GM23338 (cell line): ENCODE results near the gene COL4A5. TPM values are rescaled to one million over a fixed set of nuclear protein-coding genes. Genes with fewer than 3 reads are reported as not detected.

Experiments
- ATAC-seq: fragments of 200-7000 bp; cut with Tn5 transposase; 3 replicates; pipeline ENCODE4 v1.9.1; 2020
- DNase-seq: peaks from one replicate; pipeline ENCODE4 v3.0.0-alpha.2; 2015; ENCODE audit warnings: low spot score
- H2AFZ ChIP-seq: fragments of 200-600 bp; sonication (generic); 2 replicates; pipeline ENCODE4 v1.8.0; 2016; ENCODE audit warnings: antibody characterized with exemption, mild to moderate bottlenecking, moderate library complexity
- H3F3A ChIP-seq: fragments of 200-600 bp; sonication (generic); replicated peaks from 2 replicates; pipeline ENCODE4 v1.8.0; 2017; ENCODE audit warnings: antibody characterized with exemption, mixed run types, low read depth
- H3K27ac ChIP-seq: fragments of 200-600 bp; sonication (generic); 2 replicates; pipeline ENCODE4 v1.6.1; 2016; ENCODE audit warnings: low read depth
- H3K27me3 ChIP-seq: fragments of 200-600 bp; sonication (generic); 2 replicates; pipeline ENCODE4 v1.8.0; 2016; ENCODE audit warnings: mild to moderate bottlenecking, mixed run types, moderate library complexity; ENCODE audit not compliant: insufficient read depth
- H3K36me3 ChIP-seq: fragments of 200-600 bp; sonication (generic); 2 replicates; pipeline ENCODE4 v1.8.0; 2016; ENCODE audit warnings: mild to moderate bottlenecking; ENCODE audit not compliant: insufficient read depth
- H3K4me1 ChIP-seq: fragments of 200-600 bp; sonication (generic); 2 replicates; pipeline ENCODE4 v1.8.0; 2016; ENCODE audit warnings: mild to moderate bottlenecking, moderate library complexity; ENCODE audit not compliant: insufficient read depth
- H3K4me2 ChIP-seq: fragments of 200-600 bp; sonication (generic); 2 replicates; pipeline ENCODE4 v1.7.1; 2017; ENCODE audit warnings: mixed run types
- H3K4me3 ChIP-seq: fragments of 200-600 bp; sonication (generic); 2 replicates; pipeline ENCODE4 v1.6.1; 2016; ENCODE audit warnings: mixed run types
- H3K79me2 ChIP-seq: fragments of 200-600 bp; sonication (generic); replicated peaks from 2 replicates; pipeline ENCODE4 v1.8.0; 2017; ENCODE audit warnings: mild to moderate bottlenecking; ENCODE audit not compliant: insufficient read depth
- H3K9me2 ChIP-seq: fragments of 200-600 bp; sonication (generic); 2 replicates; pipeline ENCODE4 v1.8.0; 2017; ENCODE audit not compliant: insufficient read depth
- H4K20me1 ChIP-seq: fragments of 200-600 bp; sonication (generic); replicated peaks from 2 replicates; pipeline ENCODE4 v1.8.0; 2017; ENCODE audit warnings: mild to moderate bottlenecking; ENCODE audit not compliant: insufficient read depth
- H3K27ac Mint-ChIP-seq: 2 replicates; pipeline ENCODE4 v1.8.0; 2020; ENCODE audit warnings: inconsistent platforms, mild to moderate bottlenecking, moderate library complexity, mixed read lengths
- H3K27me3 Mint-ChIP-seq: 3 replicates; pipeline ENCODE4 v1.8.0; 2022; ENCODE audit warnings: low read depth, mild to moderate bottlenecking, moderate library complexity, mixed read lengths, inconsistent platforms; ENCODE audit not compliant: insufficient read depth, poor library complexity
- H3K36me3 Mint-ChIP-seq: 3 replicates; pipeline ENCODE4 v1.8.0; 2021; ENCODE audit warnings: low read depth, mild to moderate bottlenecking, inconsistent platforms, moderate library complexity, mixed read lengths
- H3K4me1 Mint-ChIP-seq: 3 replicates; pipeline ENCODE4 v1.8.0; 2020; ENCODE audit warnings: mild to moderate bottlenecking, inconsistent platforms, mixed read lengths
- H3K4me3 Mint-ChIP-seq: 3 replicates; pipeline ENCODE4 v1.8.0; 2021; ENCODE audit warnings: moderate library complexity, mild to moderate bottlenecking, inconsistent platforms, mixed read lengths
- H3K9me3 Mint-ChIP-seq: 3 replicates; pipeline ENCODE4 v1.8.0; 2020; ENCODE audit warnings: moderate library complexity, mild to moderate bottlenecking, inconsistent platforms, mixed read lengths
- CREB1 ChIP-seq: fragments of 250-450 bp; sonication (Bioruptor Pico); IDR thresholded peaks from 2 replicates; pipeline ENCODE4 v1.5.0; 2020; ENCODE audit warnings: low read depth, mild to moderate bottlenecking, moderate library complexity
- EZH2 ChIP-seq: fragments of 200-600 bp; sonication (generic); IDR thresholded peaks from one replicate; pipeline ENCODE4 v1.8.0; 2017; ENCODE audit warnings: antibody characterized with exemption, mild to moderate bottlenecking, low read depth; ENCODE audit not compliant: unreplicated experiment
- EZH2phosphoT487 ChIP-seq: fragments of 200-600 bp; sonication (generic); IDR thresholded peaks from one replicate; pipeline ENCODE4 v1.8.1; 2018; ENCODE audit warnings: antibody characterized with exemption; ENCODE audit not compliant: unreplicated experiment
- JUNB ChIP-seq: IDR thresholded peaks from one replicate; pipeline ENCODE4 v1.6.1; 2016; ENCODE audit warnings: antibody characterized with exemption; ENCODE audit not compliant: unreplicated experiment
- NANOG ChIP-seq: IDR thresholded peaks from 2 replicates; pipeline ENCODE4 v1.6.1; 2016; ENCODE audit warnings: antibody characterized with exemption, borderline replicate concordance
- ZNF114 ChIP-seq: fragments of 250-450 bp; sonication (Bioruptor Pico); IDR thresholded peaks from 2 replicates; pipeline ENCODE4 v1.5.0; 2020; ENCODE audit warnings: mild to moderate bottlenecking, moderate library complexity
- ZNF331 ChIP-seq: fragments of 250-450 bp; sonication (Bioruptor Pico); IDR thresholded peaks from 2 replicates; pipeline ENCODE4 v1.5.0; 2020; ENCODE audit warnings: low read depth, mild to moderate bottlenecking, moderate library complexity
- polyA plus RNA-seq: library from polyadenylated mRNA; unstranded; fragments of >200 nt; fragmentation: Nextera tagmentation; extraction: Ambion mirVana; gene quantifications from 2 replicates; pipeline ENCODE4 v1.2.1, GENCODE V29; 2016
- total RNA-seq: library from RNA; depleted of rRNA; stranded (reverse); fragments of >200 nt; shearing (Covaris generic); gene quantifications from 2 replicates; pipeline ENCODE4 v1.2.3, GENCODE V29; 2014
- TF ChIP-seq, protein P1 (sequence below): IDR thresholded peaks from 2 replicates; pipeline ENCODE4 v1.6.1; 2016; ENCODE audit warnings: antibody characterized with exemption
- TF ChIP-seq, protein P2 (sequence below): IDR thresholded peaks from one replicate; pipeline ENCODE4 v1.6.1; 2018; ENCODE audit warnings: antibody characterized with exemption; ENCODE audit not compliant: unreplicated experiment
- TF ChIP-seq, protein P3 (sequence below): fragments of 250-450 bp; sonication (Bioruptor Pico); IDR thresholded peaks from 2 replicates; pipeline ENCODE4 v1.5.0; 2020; ENCODE audit warnings: mild to moderate bottlenecking, moderate library complexity

COL4A5 gene
- total and polyA plus RNA-seq, 2 experiments from 2014 or later = 15.5 to 48.1 TPM

DNA sequence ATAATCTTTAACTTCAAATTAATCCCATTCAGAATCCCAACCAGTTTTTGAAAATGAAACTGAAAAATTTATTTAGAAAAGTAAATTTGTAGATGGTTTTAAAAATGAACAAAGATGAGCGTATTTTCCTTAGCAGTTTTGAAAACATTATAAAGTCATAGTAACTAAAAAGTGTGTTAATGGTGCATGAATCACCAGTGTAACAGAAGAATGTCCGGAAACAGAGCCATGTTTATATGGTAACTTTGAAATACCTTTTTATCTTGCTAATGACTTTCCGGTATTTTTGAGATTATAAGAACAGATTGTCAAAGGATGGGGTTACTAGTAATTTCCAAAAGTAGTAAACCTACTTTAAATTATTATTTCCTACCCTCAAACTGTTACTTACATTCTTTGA is 150.9 kb downstream of the COL4A5 start (continued):
- TF ChIP-seq, protein P1, sequence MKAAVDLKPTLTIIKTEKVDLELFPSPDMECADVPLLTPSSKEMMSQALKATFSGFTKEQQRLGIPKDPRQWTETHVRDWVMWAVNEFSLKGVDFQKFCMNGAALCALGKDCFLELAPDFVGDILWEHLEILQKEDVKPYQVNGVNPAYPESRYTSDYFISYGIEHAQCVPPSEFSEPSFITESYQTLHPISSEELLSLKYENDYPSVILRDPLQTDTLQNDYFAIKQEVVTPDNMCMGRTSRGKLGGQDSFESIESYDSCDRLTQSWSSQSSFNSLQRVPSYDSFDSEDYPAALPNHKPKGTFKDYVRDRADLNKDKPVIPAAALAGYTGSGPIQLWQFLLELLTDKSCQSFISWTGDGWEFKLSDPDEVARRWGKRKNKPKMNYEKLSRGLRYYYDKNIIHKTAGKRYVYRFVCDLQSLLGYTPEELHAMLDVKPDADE = no peak
- TF ChIP-seq, protein P2, sequence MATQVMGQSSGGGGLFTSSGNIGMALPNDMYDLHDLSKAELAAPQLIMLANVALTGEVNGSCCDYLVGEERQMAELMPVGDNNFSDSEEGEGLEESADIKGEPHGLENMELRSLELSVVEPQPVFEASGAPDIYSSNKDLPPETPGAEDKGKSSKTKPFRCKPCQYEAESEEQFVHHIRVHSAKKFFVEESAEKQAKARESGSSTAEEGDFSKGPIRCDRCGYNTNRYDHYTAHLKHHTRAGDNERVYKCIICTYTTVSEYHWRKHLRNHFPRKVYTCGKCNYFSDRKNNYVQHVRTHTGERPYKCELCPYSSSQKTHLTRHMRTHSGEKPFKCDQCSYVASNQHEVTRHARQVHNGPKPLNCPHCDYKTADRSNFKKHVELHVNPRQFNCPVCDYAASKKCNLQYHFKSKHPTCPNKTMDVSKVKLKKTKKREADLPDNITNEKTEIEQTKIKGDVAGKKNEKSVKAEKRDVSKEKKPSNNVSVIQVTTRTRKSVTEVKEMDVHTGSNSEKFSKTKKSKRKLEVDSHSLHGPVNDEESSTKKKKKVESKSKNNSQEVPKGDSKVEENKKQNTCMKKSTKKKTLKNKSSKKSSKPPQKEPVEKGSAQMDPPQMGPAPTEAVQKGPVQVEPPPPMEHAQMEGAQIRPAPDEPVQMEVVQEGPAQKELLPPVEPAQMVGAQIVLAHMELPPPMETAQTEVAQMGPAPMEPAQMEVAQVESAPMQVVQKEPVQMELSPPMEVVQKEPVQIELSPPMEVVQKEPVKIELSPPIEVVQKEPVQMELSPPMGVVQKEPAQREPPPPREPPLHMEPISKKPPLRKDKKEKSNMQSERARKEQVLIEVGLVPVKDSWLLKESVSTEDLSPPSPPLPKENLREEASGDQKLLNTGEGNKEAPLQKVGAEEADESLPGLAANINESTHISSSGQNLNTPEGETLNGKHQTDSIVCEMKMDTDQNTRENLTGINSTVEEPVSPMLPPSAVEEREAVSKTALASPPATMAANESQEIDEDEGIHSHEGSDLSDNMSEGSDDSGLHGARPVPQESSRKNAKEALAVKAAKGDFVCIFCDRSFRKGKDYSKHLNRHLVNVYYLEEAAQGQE = no peak
- TF ChIP-seq NANOG = no peak

DNA sequence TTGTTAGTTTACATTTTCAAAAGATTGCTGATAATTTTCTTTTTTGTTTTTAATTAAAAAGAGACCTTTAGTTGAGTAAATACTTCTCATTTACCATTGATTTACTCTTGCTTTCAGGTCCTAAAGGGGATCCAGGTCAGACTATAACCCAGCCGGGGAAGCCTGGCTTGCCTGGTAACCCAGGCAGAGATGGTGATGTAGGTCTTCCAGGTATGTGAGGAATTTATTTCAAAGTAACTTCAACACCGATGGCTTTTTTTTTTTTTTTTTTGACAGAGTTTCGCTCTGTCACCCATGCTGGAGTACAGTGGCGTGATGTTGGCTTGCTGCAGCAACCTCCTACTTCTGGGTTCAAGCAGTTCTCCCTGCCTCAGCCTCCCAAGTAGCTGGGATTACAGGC is 161.6 kb downstream of the COL4A5 start:
- Mint-ChIP-seq H3K36me3 (peaks cover 13% of the 10 kb centered on the region), H3K27ac (no peak overlapping the region), H3K4me3 (no peak overlapping the region), H3K4me1 (no peaks in the 10 kb centered on the region; the same call in 2 of the 3 replicates), H3K27me3 (no peaks in the 10 kb centered on the region), H3K9me3 (no peaks in the 10 kb centered on the region)
- Histone ChIP-seq H3K4me2 (no peak overlapping the region), H3K4me3 (no peak overlapping the region), H3K9me2 (no peaks in the 10 kb centered on the region), H4K20me1 (no peaks in the 10 kb centered on the region), H2AFZ (no peak overlapping the region), H3K36me3 (no peaks in the 10 kb centered on the region; the same call in 1 of the 2 replicates), H3K27ac (no peak overlapping the region), H3K4me1 (no peaks in the 10 kb centered on the region), H3K79me2 (no peaks in the 10 kb centered on the region), H3K27me3 (no peaks in the 10 kb centered on the region), H3F3A (no peaks in the 10 kb centered on the region)
- ATAC-seq (no peak), DNase-seq (peak; percentile 30)
- TF ChIP-seq, protein P2 = no peak
- TF ChIP-seq ZNF114 (CRISPR knock-in tag) = no peak
- no peak for TF ChIP-seq EZH2phosphoT487
- TF ChIP-seq JUNB = no peak
- TF ChIP-seq ZNF331 (CRISPR knock-in tag) = no peak
- no peak for TF ChIP-seq CREB1 (CRISPR knock-in tag)
- TF ChIP-seq, protein P3, sequence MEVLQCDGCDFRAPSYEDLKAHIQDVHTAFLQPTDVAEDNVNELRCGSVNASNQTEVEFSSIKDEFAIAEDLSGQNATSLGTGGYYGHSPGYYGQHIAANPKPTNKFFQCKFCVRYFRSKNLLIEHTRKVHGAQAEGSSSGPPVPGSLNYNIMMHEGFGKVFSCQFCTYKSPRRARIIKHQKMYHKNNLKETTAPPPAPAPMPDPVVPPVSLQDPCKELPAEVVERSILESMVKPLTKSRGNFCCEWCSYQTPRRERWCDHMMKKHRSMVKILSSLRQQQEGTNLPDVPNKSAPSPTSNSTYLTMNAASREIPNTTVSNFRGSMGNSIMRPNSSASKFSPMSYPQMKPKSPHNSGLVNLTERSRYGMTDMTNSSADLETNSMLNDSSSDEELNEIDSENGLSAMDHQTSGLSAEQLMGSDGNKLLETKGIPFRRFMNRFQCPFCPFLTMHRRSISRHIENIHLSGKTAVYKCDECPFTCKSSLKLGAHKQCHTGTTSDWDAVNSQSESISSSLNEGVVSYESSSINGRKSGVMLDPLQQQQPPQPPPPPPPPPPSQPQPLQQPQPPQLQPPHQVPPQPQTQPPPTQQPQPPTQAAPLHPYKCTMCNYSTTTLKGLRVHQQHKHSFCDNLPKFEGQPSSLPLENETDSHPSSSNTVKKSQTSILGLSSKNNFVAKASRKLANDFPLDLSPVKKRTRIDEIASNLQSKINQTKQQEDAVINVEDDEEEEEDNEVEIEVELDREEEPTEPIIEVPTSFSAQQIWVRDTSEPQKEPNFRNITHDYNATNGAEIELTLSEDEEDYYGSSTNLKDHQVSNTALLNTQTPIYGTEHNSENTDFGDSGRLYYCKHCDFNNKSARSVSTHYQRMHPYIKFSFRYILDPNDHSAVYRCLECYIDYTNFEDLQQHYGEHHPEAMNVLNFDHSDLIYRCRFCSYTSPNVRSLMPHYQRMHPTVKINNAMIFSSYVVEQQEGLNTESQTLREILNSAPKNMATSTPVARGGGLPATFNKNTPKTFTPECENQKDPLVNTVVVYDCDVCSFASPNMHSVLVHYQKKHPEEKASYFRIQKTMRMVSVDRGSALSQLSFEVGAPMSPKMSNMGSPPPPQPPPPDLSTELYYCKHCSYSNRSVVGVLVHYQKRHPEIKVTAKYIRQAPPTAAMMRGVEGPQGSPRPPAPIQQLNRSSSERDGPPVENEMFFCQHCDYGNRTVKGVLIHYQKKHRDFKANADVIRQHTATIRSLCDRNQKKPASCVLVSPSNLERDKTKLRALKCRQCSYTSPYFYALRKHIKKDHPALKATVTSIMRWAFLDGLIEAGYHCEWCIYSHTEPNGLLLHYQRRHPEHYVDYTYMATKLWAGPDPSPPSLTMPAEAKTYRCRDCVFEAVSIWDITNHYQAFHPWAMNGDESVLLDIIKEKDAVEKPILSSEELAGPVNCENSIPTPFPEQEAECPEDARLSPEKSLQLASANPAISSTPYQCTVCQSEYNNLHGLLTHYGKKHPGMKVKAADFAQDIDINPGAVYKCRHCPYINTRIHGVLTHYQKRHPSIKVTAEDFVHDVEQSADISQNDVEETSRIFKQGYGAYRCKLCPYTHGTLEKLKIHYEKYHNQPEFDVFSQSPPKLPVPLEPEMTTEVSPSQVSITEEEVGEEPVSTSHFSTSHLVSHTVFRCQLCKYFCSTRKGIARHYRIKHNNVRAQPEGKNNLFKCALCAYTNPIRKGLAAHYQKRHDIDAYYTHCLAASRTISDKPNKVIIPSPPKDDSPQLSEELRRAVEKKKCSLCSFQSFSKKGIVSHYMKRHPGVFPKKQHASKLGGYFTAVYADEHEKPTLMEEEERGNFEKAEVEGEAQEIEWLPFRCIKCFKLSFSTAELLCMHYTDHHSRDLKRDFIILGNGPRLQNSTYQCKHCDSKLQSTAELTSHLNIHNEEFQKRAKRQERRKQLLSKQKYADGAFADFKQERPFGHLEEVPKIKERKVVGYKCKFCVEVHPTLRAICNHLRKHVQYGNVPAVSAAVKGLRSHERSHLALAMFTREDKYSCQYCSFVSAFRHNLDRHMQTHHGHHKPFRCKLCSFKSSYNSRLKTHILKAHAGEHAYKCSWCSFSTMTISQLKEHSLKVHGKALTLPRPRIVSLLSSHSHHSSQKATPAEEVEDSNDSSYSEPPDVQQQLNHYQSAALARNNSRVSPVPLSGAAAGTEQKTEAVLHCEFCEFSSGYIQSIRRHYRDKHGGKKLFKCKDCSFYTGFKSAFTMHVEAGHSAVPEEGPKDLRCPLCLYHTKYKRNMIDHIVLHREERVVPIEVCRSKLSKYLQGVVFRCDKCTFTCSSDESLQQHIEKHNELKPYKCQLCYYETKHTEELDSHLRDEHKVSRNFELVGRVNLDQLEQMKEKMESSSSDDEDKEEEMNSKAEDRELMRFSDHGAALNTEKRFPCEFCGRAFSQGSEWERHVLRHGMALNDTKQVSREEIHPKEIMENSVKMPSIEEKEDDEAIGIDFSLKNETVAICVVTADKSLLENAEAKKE = no peak
- TF ChIP-seq NANOG = no peak
- TF ChIP-seq EZH2 = no peak
